Hepatocyte (in vitro differentiated cells): Measurements from ENCODE around the gene TRIM10.

ENCODE experiments used
- EZH2 ChIP-seq: fragments of 200-600 bp; sonication (generic); IDR thresholded peaks from 2 replicates; pipeline ENCODE4 v1.6.1; 2016; ENCODE audit warnings: antibody characterized with exemption, mild to moderate bottlenecking, borderline replicate concordance
- EZH2phosphoT487 ChIP-seq: fragments of 200-600 bp; sonication (generic); IDR thresholded peaks from one replicate; pipeline ENCODE4 v1.6.1; 2018; ENCODE audit warnings: antibody characterized with exemption, mild to moderate bottlenecking, low read depth, moderate library complexity; ENCODE audit not compliant: unreplicated experiment, severe bottlenecking
- TF ChIP-seq, protein P1 (sequence below): fragments of 200-600 bp; sonication (generic); IDR thresholded peaks from 2 replicates; pipeline ENCODE4 v1.5.1; 2016; ENCODE audit warnings: antibody characterized with exemption, mild to moderate bottlenecking; ENCODE audit not compliant: poor library complexity

- TF ChIP-seq EZH2phosphoT487 = no peak
- no peak for TF ChIP-seq EZH2
- TF ChIP-seq, protein P1, sequence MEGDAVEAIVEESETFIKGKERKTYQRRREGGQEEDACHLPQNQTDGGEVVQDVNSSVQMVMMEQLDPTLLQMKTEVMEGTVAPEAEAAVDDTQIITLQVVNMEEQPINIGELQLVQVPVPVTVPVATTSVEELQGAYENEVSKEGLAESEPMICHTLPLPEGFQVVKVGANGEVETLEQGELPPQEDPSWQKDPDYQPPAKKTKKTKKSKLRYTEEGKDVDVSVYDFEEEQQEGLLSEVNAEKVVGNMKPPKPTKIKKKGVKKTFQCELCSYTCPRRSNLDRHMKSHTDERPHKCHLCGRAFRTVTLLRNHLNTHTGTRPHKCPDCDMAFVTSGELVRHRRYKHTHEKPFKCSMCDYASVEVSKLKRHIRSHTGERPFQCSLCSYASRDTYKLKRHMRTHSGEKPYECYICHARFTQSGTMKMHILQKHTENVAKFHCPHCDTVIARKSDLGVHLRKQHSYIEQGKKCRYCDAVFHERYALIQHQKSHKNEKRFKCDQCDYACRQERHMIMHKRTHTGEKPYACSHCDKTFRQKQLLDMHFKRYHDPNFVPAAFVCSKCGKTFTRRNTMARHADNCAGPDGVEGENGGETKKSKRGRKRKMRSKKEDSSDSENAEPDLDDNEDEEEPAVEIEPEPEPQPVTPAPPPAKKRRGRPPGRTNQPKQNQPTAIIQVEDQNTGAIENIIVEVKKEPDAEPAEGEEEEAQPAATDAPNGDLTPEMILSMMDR = no peak
Observed at GRCh38 chr6:30112402-30112994, 48.5 kb downstream of the TRIM10 start.
